NCI-H510A (cell line): ENCODE data around the gene TSC22D1.
"Not testable (repeated sequence)": the region's sequence is repeated elsewhere in the genome, so short reads cannot be mapped to it uniquely, and the experiment has no call there.

Experiments
- DNase-seq: peaks from one replicate; lab custom pipeline; 2025; lab: John Stamatoyannopoulos, UW

Gene TSC22D1

GRCh38 chr13:44506251-44506650, 69.9 kb downstream of the TSC22D1 start:
- DNase-seq: no peak

- DNase-seq: no peak
Measured at GRCh38 chr13:44504116-44504515, 72.0 kb downstream of the TSC22D1 start.

- no peak for DNase-seq
Measured at GRCh38 chr13:44498969-44499368, 77.2 kb downstream of the TSC22D1 start.

GRCh38 chr13:44498502-44498901, 77.6 kb downstream of the TSC22D1 start:
- no peak for DNase-seq

GRCh38 chr13:44497801-44498200, 78.3 kb downstream of the TSC22D1 start:
- DNase-seq: no peak

- no peak for DNase-seq
Measured at GRCh38 chr13:44493213-44493812, 82.8 kb downstream of the TSC22D1 start.

GRCh38 chr13:44489751-44490150, 86.4 kb downstream of the TSC22D1 start:
- DNase-seq: no peak

- DNase-seq: no peak
Measured at GRCh38 chr13:44487989-44488388, 88.1 kb downstream of the TSC22D1 start.

GRCh38 chr13:44484562-44485138, 91.5 kb downstream of the TSC22D1 start:
- no peak for DNase-seq

- DNase-seq: no peak
Measured at GRCh38 chr13:44474122-44474910, 101.8 kb downstream of the TSC22D1 start.

GRCh38 chr13:44471686-44472085, 104.4 kb downstream of the TSC22D1 start:
- no peak for DNase-seq

- no peak for DNase-seq
Measured at GRCh38 chr13:44470638-44471562, 105.2 kb downstream of the TSC22D1 start.

- no peak for DNase-seq
Measured at GRCh38 chr13:44468874-44469273, 107.3 kb downstream of the TSC22D1 start.

GRCh38 chr13:44465318-44465717, 110.8 kb downstream of the TSC22D1 start:
- no peak for DNase-seq

GRCh38 chr13:44464471-44464870, 111.7 kb downstream of the TSC22D1 start:
- DNase-seq: no peak

GRCh38 chr13:44463759-44464158, 112.4 kb downstream of the TSC22D1 start:
- DNase-seq: no peak

GRCh38 chr13:44459674-44460073, 116.5 kb downstream of the TSC22D1 start:
- DNase-seq: no peak

- DNase-seq: no peak
Measured at GRCh38 chr13:44458313-44458975, 117.7 kb downstream of the TSC22D1 start.

GRCh38 chr13:44456212-44456611, 119.9 kb downstream of the TSC22D1 start:
- not testable (repeated sequence) for DNase-seq

GRCh38 chr13:44455769-44456168, 120.4 kb downstream of the TSC22D1 start:
- DNase-seq: no peak

- DNase-seq: no peak
Measured at GRCh38 chr13:44453881-44454280, 122.2 kb downstream of the TSC22D1 start.

GRCh38 chr13:44453069-44453468, 123.1 kb downstream of the TSC22D1 start:
- no peak for DNase-seq
